ENCODE measurements around the gene ACSL3.

GRCh38 chr2:222830164-222830563 is 30.7 kb upstream of the ACSL3 start:
- no peak for TF ChIP-seq CTCF (IDR thresholded peaks at IDR 0.05; ENCODE audit: low read depth, low read length, poor library complexity, severe bottlenecking)
- TF ChIP-seq EZH2phosphoT487 (IDR thresholded peaks at IDR 0.05; ENCODE audit: borderline replicate concordance, low read length) = no peak

Measured in DOHH2 (cell line).